GM10248 (cell line): ENCODE measurements around the gene MAP3K21.

ENCODE experiments used
- CTCF ChIA-PET: fragments of 300-600 bp; sonication (Branson Sonifier 250); formaldehyde crosslinking; extraction: SDS; loops from one replicate; lab custom pipeline; 2021; ENCODE audit warnings: antibody characterized with exemption; lab: Yijun Ruan, JAX
- POLR2A ChIA-PET: fragments of 350-650 bp; sonication (Branson Sonifier 250); formaldehyde crosslinking; extraction: SDS; loops from one replicate; lab custom pipeline; 2020; ENCODE audit warnings: antibody characterized with exemption; lab: Yijun Ruan, JAX
- DNase-seq: peaks from one replicate; pipeline ENCODE4 v3.0.0; 2012; ENCODE audit errors: extremely low spot score
- CTCF ChIP-seq: IDR thresholded peaks from 2 replicates; pipeline ENCODE4 v1.5.1; 2012; ENCODE audit warnings: mild to moderate bottlenecking, low read depth; ENCODE audit errors: extremely low read depth, missing control alignments, control extremely low read depth

The MAP3K21 gene

GRCh38 chr1:233394860-233395717, 67.6 kb downstream of the MAP3K21 start:
- TF ChIP-seq CTCF, result peak; percentile 72
- CTCF ChIA-PET, result interaction anchor here (0.7 to 2.0 kb wide), 9 partner anchors 8 to 674 kb away, joined by 3 to 7 read pairs (median 4); no protein-coding TSS in a partner anchor
- POLR2A ChIA-PET, result no interaction called here
- DNase-seq, result peak; percentile 50

- ChIA-PET CTCF (interaction anchor here (0.7 to 2.0 kb wide), 8 partner anchors 9 to 673 kb away, joined by 3 to 7 read pairs (median 4); no protein-coding TSS in a partner anchor), POLR2A (no interaction called here)
- no peak for TF ChIP-seq CTCF
- DNase-seq, result no peak
Observed at GRCh38 chr1:233395863-233396646, 68.5 kb downstream of the MAP3K21 start.

- POLR2A ChIA-PET, result no interaction called here
- no peak for TF ChIP-seq CTCF
- no peak for DNase-seq
- CTCF ChIA-PET, result no interaction called here
Observed at GRCh38 chr1:233406339-233406960, 78.9 kb downstream of the MAP3K21 start.

- no peak for DNase-seq
- ChIA-PET POLR2A (no interaction called here), CTCF (interaction anchor here (1.1 kb wide), 1 partner anchor 12 kb away, joined by 3 read pairs; no protein-coding TSS in a partner anchor)
- no peak for TF ChIP-seq CTCF
Observed at GRCh38 chr1:233406994-233407631, 79.6 kb downstream of the MAP3K21 start.

- ChIA-PET POLR2A (no interaction called here), CTCF (interaction anchor here (1.8 kb wide), 1 partner anchor 10 kb away, joined by 6 read pairs; no protein-coding TSS in a partner anchor)
- no peak for DNase-seq
- no peak for TF ChIP-seq CTCF
Observed at GRCh38 chr1:233409540-233409939, 82.0 kb downstream of the MAP3K21 start.
